ENCODE measurements around the gene AIF1L. TPM values are rescaled to one million over a fixed set of nuclear protein-coding genes. Genes with fewer than 3 reads are reported as not detected.

Gene AIF1L
- total and polyA plus RNA-seq, 2 experiments from 2014 or later, result 4.2 to 6.0 TPM

- Histone ChIP-seq H3K79me2 (peaks cover 31% of the 10 kb centered on the region), H3K4me1 (ENCODE audit: insufficient read depth) (peaks cover 15% of the 10 kb centered on the region), H3K27ac (peak within 1 kb of the TSS; percentile 93), H3K9me2 (replicated peaks; ENCODE audit: insufficient read depth) (no peaks in the 10 kb centered on the region), H3K36me3 (replicated peaks; ENCODE audit: insufficient read depth, low read depth) (peaks cover 5% of the 10 kb centered on the region), H3K9me3 (ENCODE audit: low read depth) (no peaks in the 10 kb centered on the region), H3K4me3 (peak within 1 kb of the TSS; percentile 66), H4K20me1 (ENCODE audit: insufficient read depth, poor library complexity, severe bottlenecking) (no peaks in the 10 kb centered on the region), H3K4me2 (peak within 1 kb of the TSS; percentile 98), H3K27me3 (no peaks in the 10 kb centered on the region), H2AFZ (peak within 1 kb of the TSS; percentile 84)
- WGBS (ENCODE audit: low lambda C conversion rate, missing lambda C conversion rate), result 1% methylated on average over 60 of the region's 61 CpGs
- no peak for TF ChIP-seq EZH2phosphoT487 (IDR thresholded peaks at IDR 0.05; ENCODE audit: low read depth, severe bottlenecking, unreplicated experiment)
- TF ChIP-seq CTCF (IDR thresholded peaks at IDR 0.05; ENCODE audit: poor library complexity), result no peak
- TF ChIP-seq EZH2 (IDR thresholded peaks at IDR 0.05; ENCODE audit: borderline replicate concordance), result no peak
- peak; percentile 99 for DNase-seq (ENCODE audit: low spot score)
Measured at GRCh38 chr9:131125288-131126058, 29.1 kb downstream of the AIF1L start, which contains the start of gene NUP214. Gene NUP214, plus strand, starts transcription at chr9:131125586. Its CDS starts 119 bp downstream, at chr9:131125705.

- TF ChIP-seq EZH2phosphoT487 (IDR thresholded peaks at IDR 0.05; ENCODE audit: low read depth, severe bottlenecking, unreplicated experiment), result no peak
- TF ChIP-seq EZH2 (IDR thresholded peaks at IDR 0.05; ENCODE audit: borderline replicate concordance), result no peak
- no peak for TF ChIP-seq CTCF (IDR thresholded peaks at IDR 0.05; ENCODE audit: poor library complexity)
- Histone ChIP-seq H4K20me1 (ENCODE audit: insufficient read depth, poor library complexity, severe bottlenecking) (no peaks in the 10 kb centered on the region), H3K4me3 (peak overlapping the region; percentile 66), H3K4me1 (ENCODE audit: insufficient read depth) (peaks cover 15% of the 10 kb centered on the region), H3K27ac (peak overlapping the region; percentile 82), H3K79me2 (peaks cover 31% of the 10 kb centered on the region), H3K9me2 (replicated peaks; ENCODE audit: insufficient read depth) (no peaks in the 10 kb centered on the region), H3K36me3 (replicated peaks; ENCODE audit: insufficient read depth, low read depth) (peaks cover 5% of the 10 kb centered on the region), H3K4me2 (peak overlapping the region; percentile 98), H3K27me3 (no peaks in the 10 kb centered on the region), H3K9me3 (ENCODE audit: low read depth) (no peaks in the 10 kb centered on the region), H2AFZ (peak overlapping the region; percentile 84)
- DNase-seq (ENCODE audit: low spot score), result no peak
- WGBS (ENCODE audit: low lambda C conversion rate, missing lambda C conversion rate), result 5% methylated on average over 11 of the region's 11 CpGs
Measured at GRCh38 chr9:131126059-131126426, 29.7 kb downstream of the AIF1L start.

- Histone ChIP-seq H4K20me1 (ENCODE audit: insufficient read depth, poor library complexity, severe bottlenecking) (no peaks in the 10 kb centered on the region), H3K9me3 (ENCODE audit: low read depth) (no peaks in the 10 kb centered on the region), H3K4me1 (ENCODE audit: insufficient read depth) (peaks cover 15% of the 10 kb centered on the region), H3K27me3 (no peaks in the 10 kb centered on the region), H3K4me3 (no peak overlapping the region), H3K27ac (no peak overlapping the region), H3K79me2 (peaks cover 31% of the 10 kb centered on the region), H2AFZ (no peak overlapping the region), H3K4me2 (no peak overlapping the region), H3K36me3 (replicated peaks; ENCODE audit: insufficient read depth, low read depth) (peaks cover 5% of the 10 kb centered on the region), H3K9me2 (replicated peaks; ENCODE audit: insufficient read depth) (no peaks in the 10 kb centered on the region)
- no peak for TF ChIP-seq EZH2phosphoT487 (IDR thresholded peaks at IDR 0.05; ENCODE audit: low read depth, severe bottlenecking, unreplicated experiment)
- TF ChIP-seq CTCF (IDR thresholded peaks at IDR 0.05; ENCODE audit: poor library complexity), result no peak
- TF ChIP-seq EZH2 (IDR thresholded peaks at IDR 0.05; ENCODE audit: borderline replicate concordance), result no peak
- 93% methylated on average over 3 of the region's 3 CpGs for WGBS (ENCODE audit: low lambda C conversion rate, missing lambda C conversion rate)
- no peak for DNase-seq (ENCODE audit: low spot score)
Measured at GRCh38 chr9:131129183-131129582, 32.9 kb downstream of the AIF1L start.
